Measurements from ENCODE around the gene NFIX. TPM values are rescaled to one million over a fixed set of nuclear protein-coding genes. Genes with fewer than 3 reads are reported as not detected.
"Not testable (repeated sequence)": the region's sequence is repeated elsewhere in the genome, so short reads cannot be mapped to it uniquely, and the experiment has no call there.

Gene NFIX
- total RNA-seq, 6 experiments from 2014 or later, result 20.3 to 40.0 (median 26.7) TPM

GRCh38 chr19:12974301-12975220 lies 20.7 kb upstream of the NFIX start:
- WGBS (ENCODE audit: insufficient coverage, low coverage, low lambda C conversion rate, missing lambda C conversion rate), result 43% methylated on average over 3 of the region's 19 CpGs
- no peak for TF ChIP-seq POLR2A (IDR thresholded peaks at IDR 0.05)
- TF ChIP-seq, protein P1, sequence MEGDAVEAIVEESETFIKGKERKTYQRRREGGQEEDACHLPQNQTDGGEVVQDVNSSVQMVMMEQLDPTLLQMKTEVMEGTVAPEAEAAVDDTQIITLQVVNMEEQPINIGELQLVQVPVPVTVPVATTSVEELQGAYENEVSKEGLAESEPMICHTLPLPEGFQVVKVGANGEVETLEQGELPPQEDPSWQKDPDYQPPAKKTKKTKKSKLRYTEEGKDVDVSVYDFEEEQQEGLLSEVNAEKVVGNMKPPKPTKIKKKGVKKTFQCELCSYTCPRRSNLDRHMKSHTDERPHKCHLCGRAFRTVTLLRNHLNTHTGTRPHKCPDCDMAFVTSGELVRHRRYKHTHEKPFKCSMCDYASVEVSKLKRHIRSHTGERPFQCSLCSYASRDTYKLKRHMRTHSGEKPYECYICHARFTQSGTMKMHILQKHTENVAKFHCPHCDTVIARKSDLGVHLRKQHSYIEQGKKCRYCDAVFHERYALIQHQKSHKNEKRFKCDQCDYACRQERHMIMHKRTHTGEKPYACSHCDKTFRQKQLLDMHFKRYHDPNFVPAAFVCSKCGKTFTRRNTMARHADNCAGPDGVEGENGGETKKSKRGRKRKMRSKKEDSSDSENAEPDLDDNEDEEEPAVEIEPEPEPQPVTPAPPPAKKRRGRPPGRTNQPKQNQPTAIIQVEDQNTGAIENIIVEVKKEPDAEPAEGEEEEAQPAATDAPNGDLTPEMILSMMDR (IDR thresholded peaks at IDR 0.05), result no peak
- no peak overlapping the region for H3K27ac ChIP-seq
- H3K4me1 ChIP-seq, result peaks cover 0 to 4% (median 0%) of the 10 kb centered on the region in 4 donors
- no peaks in the 10 kb centered on the region for H3K9me3 ChIP-seq
- H3K36me3 ChIP-seq, result no peaks in the 10 kb centered on the region
- ATAC-seq, result no peak
- no peak overlapping the region for H3K4me3 ChIP-seq
- intact Hi-C loops (cut with DNase I), result loop anchor here (10.0 kb wide), 2 partner anchors 280 to 290 kb away; no protein-coding TSS in a partner anchor
- no peaks in the 10 kb centered on the region for H3K27me3 ChIP-seq
- DNase-seq, result no peak

DNA sequence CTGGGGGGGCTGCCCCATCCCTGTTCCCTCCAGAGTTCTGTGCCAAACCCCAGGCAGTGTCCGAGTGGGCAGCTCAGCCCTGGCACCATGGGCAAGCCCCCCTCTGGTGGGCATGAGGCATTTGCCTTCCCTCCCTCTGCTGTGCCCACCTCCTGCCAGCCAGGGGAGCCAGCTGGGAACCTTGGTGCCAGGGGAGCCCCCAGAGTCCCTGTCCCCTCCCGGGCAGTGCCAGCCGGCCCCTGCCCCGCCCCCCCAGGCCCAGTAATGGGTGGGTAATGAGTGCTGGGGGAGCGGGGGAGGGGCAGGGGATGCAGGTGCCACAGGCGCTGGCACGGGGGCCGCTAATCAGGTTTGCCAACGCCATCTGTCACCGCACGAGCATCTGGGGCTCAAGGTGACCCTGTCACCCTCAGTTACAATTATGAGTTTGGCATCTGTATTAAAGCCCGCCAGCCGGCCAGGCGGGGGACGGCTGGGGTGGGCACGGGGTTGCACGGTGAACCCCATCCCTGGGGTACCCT lies 20.0 kb upstream of the NFIX start:
- Histone ChIP-seq H3K9me3 (no peaks in the 10 kb centered on the region), H3K4me1 (peaks cover 0 to 4% (median 0%) of the 10 kb centered on the region in 4 donors), H3K27me3 (no peaks in the 10 kb centered on the region), H3K27ac (no peak overlapping the region), H3K36me3 (no peaks in the 10 kb centered on the region), H3K4me3 (no peak overlapping the region)
- 20% methylated on average over 2 of the region's 17 CpGs for WGBS (ENCODE audit: insufficient coverage, low coverage, low lambda C conversion rate, missing lambda C conversion rate)
- no peak for ATAC-seq
- intact Hi-C loops (cut with DNase I), result loop anchor here (10.0 kb wide), 2 partner anchors 280 to 290 kb away; no protein-coding TSS in a partner anchor
- no peak for TF ChIP-seq POLR2A (IDR thresholded peaks at IDR 0.05)
- TF ChIP-seq, protein P1 (IDR thresholded peaks at IDR 0.05), result no peak
- DNase-seq, result no peak

- not testable (repeated sequence) for H3K36me3 ChIP-seq, H3K9me3 ChIP-seq, H3K27me3 ChIP-seq, H3K4me1 ChIP-seq, DNase-seq, H3K27ac ChIP-seq, ATAC-seq, H3K4me3 ChIP-seq
- 75% methylated on average over 6 of the region's 7 CpGs for WGBS (ENCODE audit: insufficient coverage, low coverage, low lambda C conversion rate, missing lambda C conversion rate)
- intact Hi-C loops (cut with DNase I), result loop anchor here (10.0 kb wide), 2 partner anchors 279 to 289 kb away; no protein-coding TSS in a partner anchor
Measured at GRCh38 chr19:12976109-12976508, 19.2 kb upstream of the NFIX start.

DNA sequence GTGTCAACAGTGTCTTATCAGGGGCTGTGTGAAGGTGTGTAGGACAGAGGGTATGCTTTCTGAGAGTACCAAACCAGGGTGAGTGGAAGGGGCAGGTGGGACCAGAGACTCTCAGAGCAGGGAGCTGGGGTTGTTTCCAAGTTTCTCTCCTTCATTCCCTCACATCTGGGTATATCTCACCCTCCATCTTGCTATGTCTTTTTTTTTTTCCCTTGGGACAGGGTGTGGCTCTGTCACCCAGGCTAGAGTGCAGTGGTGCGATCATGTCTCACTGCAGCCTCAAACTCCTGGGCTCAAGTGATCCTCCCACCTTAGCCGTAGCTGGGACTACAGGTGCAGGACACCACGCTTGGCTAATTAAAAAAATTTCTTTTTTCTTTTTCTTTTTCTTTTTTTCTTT lies 15.3 kb upstream of the NFIX start:
- Histone ChIP-seq H3K27me3 (no peaks in the 10 kb centered on the region), H3K4me3 (no peak overlapping the region), H3K27ac (no peak overlapping the region), H3K9me3 (no peaks in the 10 kb centered on the region), H3K36me3 (no peaks in the 10 kb centered on the region), H3K4me1 (peaks cover 0 to 4% (median 0%) of the 10 kb centered on the region in 4 donors)
- TF ChIP-seq, protein P1 (IDR thresholded peaks at IDR 0.05), result no peak
- TF ChIP-seq POLR2A (IDR thresholded peaks at IDR 0.05), result no peak
- 89% methylated on average over 3 of the region's 3 CpGs for WGBS (ENCODE audit: insufficient coverage, low coverage, low lambda C conversion rate, missing lambda C conversion rate)
- intact Hi-C loops (cut with DNase I), result loop anchor here (2.0 to 10.0 kb wide), 5 partner anchors 57 to 285 kb away; no protein-coding TSS in a partner anchor
- ATAC-seq (no peak), DNase-seq (no peak)

DNA sequence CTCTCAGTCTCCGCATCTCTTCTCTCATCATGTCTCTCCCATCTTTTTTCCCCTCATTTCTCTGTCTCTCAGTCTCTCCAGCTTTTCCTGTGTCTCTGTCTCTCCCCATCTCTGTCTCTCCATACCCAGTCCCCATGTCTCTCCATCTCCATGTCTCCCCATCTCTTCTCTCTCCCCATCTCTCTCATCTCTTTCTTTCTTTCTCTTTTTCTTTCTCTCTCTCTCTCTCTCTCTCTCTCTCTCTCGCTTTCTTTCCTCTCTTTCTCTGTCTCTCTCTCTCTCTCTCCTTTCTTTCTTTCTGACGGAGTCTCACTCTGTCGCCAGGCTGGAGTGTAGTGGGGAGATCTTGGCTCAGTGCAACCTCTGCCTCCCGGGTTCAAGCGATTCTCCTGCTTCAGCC lies 12.6 kb upstream of the NFIX start:
- intact Hi-C loops (cut with DNase I), result loop anchor here in 1 of 2 donors (5.0 kb wide), 2 partner anchors 55 to 110 kb away; no protein-coding TSS in a partner anchor
- H3K27ac ChIP-seq, result no peak overlapping the region
- no peak overlapping the region for H3K4me3 ChIP-seq
- DNase-seq (no peak), ATAC-seq (no peak)
- 83% methylated on average over 5 of the region's 6 CpGs for WGBS (ENCODE audit: insufficient coverage, low coverage, low lambda C conversion rate, missing lambda C conversion rate)
- no peaks in the 10 kb centered on the region for H3K9me3 ChIP-seq
- H3K36me3 ChIP-seq, result no peaks in the 10 kb centered on the region
- TF ChIP-seq, protein P1 (IDR thresholded peaks at IDR 0.05), result no peak
- TF ChIP-seq POLR2A (IDR thresholded peaks at IDR 0.05), result no peak
- H3K27me3 ChIP-seq, result no peaks in the 10 kb centered on the region
- peaks cover 0 to under 1% (median 0%) of the 10 kb centered on the region in 4 donors for H3K4me1 ChIP-seq
